DMS53 treated with DMSO at 0.1 percent for 48 hours (cell line): ENCODE measurements around the gene CASZ1.
A peak's percentile ranks its signal among the peaks of the same experiment; 100 is the strongest.

ENCODE experiments used
- DNase-seq: peaks from one replicate; lab custom pipeline; 2025; ENCODE audit not compliant: unreplicated experiment; lab: John Stamatoyannopoulos, UW

Gene CASZ1

DNA sequence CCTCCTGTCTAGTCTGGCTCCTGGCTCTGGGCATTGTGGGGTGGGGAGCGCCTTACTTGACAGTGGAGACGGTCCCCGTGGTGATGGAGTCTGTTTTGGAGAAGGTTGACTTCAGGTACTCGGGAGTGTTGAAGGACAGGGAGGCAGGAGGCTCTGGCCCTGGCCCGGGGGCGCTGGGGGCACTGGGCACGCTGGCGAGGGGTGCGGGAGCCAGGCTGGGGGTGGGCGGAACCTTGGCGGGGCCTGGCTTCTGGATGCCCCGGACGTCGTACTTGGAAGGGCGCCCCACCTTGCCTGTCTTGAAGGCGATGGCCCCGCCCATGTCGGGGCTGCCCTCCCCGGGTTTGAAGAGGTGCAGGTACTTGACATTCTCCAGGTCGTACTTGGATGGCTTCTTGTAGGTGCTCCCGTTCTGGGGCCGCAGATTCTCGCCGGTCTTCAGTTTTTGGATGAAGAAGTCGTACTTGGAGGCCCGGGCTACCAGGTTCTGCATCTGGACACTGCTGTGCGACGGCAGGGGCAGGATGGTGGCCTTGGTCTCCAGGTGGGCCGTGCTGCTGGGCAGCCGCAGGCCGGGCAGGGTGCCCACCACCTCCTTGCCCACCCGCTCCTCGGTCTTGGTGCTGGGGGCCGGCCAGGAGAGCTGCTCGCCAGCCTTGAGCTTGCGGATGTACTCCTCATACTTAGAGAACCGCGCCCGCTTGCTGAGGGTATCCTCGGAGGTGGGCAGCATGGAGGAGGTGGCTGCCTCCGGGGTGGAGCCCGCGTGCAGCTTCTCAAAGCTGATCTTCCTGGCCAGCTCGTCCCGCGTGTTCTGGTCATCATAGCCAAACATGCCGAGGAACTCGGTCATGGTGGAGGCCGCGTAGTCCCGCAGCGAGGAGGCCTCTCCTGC, 136.6 kb downstream of the CASZ1 start:
- no peak for DNase-seq

DNA sequence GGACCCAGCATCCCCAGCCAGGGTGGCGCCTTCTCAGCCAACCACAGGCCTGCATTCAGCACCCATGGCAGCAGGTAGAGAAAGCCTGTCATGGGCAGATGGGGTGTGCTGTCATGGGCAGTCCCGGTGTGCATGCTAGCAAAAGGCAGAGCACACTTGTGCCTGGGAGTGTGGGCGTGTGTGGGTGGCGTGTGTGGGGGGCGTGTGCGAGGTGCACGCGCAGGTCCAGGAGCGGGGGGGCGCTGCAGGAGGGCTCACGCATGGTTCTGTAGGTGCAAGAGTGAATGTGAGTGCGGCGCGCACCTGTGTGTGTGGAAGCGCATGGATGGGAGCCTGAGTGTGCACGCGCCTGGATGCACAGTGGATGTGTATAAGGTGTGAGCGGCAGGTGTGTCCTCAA, 137.2 kb downstream of the CASZ1 start:
- no peak for DNase-seq

DNA sequence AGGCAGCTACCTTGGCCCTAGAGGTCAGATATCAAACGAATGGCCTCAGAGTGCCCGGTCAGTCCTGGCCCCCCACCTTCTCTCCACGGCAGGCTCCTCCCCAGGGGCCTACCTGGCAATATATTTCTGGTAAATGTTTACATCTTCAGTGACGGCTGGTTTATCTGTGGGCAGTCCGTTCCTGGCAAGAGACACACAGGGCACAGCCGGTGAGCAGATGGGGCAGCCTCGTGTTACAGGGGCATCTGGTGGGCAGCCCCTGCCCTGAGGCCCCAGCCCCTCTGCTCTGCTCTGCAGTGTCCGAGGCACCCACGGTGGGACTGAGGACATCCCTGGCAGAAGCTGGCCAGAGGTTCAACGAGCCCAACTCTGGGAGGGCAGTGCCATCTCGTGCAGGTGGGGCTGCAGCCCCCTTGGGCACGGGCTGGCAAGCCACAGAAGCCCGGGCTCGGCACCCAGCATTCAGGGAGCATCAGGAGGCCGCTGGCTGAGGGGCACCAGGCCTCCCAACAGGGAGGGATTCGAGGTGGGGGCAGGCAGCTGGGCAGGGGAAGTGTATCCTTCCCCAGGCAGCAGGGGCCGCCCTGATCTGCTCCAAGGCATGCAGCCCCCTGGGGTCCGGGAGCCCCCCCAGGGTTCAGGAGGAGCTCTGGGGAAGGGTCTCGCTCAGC, 137.9 kb downstream of the CASZ1 start:
- no peak for DNase-seq

DNA sequence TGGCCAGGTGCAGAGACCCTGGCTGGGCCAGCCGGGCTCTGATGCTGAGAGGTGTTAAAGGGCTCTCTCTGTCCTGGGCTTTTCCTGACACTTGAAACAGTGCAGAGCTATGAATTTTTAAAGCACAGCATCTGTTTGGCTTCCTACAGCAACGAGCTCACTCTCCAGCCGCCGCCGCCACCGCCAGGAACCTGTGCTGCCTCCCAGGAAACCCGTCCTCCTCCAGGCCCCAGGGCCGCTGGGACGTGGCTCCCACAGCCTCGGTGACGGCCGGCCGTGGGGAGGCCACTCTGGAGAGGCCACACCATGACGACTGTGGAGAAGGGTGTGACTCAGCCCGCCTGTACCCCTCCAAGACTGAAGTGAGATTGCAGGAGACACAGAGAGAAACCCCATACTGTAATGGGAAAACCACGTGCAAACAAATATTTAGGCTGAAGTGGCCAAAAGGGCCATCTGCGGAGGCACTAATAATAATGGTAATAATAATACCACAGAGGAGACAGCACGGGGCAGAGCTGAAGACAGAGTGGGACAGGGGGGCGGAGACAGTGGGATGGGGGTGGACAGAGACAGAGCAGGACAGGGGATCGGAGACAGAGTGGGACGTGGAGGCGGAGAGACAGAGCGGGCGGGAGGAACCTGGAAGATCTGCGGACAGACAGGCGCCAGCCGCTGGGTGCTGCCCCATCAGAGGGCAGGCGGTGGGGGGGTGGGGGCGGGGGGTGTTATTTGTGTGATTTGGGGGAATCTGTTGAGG, 139.2 kb downstream of the CASZ1 start:
- no peak for DNase-seq

DNA sequence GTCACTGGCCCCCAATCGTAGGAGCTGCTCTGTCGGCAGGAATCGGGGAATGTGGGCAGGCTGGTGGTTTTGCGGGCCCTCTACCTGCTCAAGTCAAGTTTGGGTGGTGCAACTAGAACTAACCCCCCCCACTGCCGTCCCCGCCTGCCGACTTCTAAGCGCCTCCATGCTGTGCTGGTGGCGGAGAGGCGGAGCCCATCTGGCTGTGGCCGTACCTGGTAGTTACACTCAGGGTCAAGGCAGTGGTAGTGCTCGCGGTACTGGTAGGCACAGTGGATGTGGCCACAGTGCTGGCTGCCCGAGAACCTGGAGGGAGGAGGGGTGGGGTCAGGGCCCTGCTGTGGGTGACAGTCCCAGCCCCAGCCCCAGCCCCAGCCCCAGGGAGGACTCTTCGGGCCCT, 140.0 kb downstream of the CASZ1 start:
- DNase-seq: no peak

DNA sequence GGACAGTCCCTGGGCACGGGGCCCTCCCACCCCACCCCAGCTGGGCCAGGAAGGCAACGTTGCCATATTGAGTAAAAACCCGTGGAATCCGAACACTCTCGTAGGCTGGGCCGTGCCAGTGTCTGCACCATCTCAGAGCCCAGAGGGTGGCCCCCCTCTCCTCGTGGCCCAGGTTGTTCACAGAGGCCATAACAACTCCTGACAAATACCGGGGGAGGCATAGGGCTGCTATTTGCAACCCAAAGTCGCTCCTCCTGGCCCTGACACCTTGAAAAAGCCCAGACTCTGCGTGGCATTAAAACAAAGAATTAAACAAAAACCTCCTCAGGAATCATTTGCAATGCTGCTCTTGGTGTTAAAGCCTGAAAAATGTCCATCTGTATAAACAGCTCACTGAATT, 141.4 kb downstream of the CASZ1 start:
- DNase-seq: no peak

DNA sequence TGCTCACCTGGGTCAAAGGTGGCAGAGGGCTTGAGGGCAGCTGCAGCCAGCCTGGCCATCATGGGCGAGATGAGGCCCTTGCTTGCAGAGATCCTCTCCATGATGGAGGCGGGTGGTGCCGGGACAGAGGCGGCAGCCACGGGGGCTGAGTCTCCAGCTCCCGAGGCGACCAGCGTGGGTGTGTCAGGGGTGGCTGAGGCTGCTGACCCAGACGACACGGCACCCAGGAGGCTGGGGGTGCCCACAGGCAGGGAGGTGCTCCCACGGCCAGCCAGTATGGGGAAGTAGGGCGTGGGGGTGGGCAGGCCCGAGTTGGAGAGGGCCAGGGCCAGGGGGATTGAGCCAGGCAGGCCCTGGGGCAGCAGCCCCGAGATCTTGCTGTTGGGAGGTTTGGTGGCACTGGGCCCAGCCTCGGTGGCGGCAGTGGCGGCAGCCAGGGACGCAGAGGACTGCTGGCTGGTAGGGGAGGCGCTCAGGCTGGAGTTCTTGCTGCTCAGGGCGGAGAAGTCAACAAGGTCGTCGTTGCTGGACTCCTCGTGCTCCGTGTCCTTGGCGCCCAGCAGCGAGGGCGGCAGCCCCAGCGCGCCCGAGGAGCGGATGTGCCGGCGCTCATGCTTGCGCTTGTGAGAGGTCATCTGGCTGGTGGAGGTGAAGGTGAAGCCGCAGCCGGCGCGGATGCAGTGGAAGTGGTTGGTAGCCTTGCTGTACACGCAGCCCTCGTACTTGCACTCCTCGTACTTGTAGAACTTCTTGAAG, 142.9 kb downstream of the CASZ1 start:
- no peak for DNase-seq

DNA sequence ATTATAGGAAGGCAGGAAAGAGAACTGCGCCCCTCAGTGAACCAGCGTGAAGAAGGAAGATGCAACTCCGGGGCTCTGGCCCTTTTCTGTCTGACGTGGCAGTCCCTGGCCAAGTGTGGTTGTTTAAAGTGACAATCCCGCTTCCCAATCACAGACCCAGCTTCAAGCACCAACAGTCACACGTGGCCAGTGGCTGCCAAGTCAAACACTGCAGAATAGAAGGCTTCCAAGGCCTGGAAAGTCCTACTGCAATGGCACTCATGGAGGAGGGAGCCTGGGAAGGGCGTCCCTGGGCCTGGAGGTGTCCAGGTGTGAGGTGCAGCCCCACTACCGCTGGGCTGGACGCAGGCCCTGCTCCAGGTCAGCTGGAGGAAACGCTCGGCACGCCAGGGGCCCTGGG, 143.8 kb downstream of the CASZ1 start:
- no peak for DNase-seq

DNA sequence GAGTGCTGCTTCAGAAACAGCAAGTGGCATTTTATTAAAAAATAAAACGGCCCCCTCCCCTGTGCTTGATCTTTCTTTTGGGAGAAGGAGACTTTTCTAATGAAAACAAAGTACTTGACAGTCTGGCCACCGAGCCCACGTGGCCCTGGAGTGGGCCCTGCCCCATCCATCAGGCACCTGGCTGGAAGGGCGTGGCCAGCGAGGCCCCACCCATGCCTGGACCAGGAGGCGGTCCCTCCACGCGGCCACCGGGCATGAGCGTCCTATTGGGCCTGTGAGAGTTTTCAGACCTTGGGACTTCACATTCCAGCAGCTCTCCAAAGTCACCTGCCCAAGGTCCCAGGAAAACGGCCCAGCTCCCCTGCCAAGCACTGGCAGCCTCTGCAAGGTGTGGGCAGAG, 144.7 kb downstream of the CASZ1 start:
- no peak for DNase-seq

DNA sequence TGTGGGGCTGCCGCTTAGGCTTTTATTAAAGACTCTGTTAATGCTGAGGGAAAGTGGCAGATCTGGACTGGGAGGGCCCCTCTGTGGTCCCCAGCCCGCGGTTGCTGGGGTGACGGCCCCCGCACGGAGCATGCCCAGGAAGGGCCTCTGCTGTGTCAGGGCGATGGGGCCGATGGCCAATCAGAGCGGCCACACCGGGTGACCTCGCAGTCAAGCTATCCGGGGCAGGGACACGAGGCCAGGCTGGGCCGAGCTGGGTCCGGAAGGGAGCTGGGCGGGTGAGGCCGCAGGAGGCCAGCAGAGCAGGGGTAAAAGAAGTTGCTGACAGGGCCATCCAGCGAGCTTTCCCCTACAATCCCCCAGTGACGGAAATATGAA, 145.1 kb downstream of the CASZ1 start:
- no peak for DNase-seq

DNA sequence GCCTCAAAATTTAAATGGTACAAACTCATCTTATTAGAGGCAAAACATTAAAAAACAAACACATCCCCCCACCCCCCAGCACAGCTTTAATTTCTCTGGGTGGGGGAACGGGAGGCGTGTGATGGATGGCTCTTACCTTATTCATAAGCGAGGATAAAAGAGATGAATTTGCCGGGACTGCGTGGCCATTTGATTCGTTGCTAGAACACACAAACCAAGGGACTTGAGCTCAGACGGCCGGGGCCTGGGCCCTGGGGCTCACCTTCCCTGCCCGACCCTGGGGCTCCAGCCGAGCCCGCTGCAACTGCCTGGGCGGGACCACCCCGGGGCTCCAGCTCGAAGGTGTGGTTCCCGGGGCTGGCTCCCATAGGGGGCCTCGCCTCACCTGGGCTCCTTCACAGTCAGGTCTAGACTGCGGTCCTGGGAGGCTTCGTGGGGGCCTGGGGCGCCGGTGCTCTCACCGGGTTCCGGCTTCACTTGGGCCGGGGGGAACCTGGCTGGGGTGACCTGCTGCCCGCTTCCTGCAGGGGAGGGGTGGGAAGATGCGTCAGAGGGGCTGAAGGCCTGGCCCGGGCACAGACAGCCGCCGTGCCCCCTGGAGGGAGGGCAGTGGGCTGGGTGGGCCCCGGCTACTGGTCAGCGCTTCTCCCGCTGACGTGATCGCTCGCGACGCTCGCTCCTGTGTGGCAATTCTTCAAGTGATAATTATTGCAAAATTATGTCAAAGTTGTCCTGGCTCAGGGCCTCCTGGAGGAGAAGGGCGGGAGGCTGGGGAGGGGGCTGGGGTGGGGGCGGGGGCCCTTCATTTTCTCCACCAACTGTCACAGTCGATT, 145.7 kb downstream of the CASZ1 start:
- DNase-seq: no peak

DNA sequence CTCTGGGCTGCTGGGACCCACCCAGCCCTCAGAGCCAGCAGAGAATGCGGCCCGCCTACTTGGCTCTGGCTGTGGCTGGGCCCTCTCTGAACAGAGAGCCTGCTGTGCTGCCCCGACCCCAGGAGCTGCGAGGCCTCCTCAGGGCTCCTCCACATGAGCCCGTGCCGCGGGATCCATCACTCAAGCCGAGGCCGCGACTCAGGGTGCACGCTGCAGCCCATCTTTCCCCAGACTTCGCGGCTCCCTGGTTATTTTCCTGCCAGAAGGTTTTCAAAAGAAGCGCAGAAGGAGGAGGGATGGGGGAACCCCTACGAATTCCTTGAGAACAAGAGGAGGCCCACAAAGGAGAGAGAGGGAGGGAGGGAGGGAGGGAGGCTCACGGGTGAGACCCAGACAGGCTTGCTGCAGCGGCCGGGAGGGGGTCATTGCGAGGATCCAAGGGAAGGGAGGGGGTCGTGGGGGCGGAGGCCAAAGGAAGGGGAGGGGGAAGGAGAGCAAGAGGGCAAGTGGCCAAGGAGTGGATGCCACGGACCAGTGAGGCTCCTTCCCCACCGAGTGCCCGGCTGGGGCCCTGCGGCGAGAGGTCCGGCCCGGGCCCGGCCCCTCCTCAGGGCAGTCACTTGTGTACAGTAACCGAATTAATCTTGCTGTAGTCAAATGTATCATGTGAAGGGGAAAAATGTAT, 146.8 kb downstream of the CASZ1 start:
- DNase-seq: no peak

DNA sequence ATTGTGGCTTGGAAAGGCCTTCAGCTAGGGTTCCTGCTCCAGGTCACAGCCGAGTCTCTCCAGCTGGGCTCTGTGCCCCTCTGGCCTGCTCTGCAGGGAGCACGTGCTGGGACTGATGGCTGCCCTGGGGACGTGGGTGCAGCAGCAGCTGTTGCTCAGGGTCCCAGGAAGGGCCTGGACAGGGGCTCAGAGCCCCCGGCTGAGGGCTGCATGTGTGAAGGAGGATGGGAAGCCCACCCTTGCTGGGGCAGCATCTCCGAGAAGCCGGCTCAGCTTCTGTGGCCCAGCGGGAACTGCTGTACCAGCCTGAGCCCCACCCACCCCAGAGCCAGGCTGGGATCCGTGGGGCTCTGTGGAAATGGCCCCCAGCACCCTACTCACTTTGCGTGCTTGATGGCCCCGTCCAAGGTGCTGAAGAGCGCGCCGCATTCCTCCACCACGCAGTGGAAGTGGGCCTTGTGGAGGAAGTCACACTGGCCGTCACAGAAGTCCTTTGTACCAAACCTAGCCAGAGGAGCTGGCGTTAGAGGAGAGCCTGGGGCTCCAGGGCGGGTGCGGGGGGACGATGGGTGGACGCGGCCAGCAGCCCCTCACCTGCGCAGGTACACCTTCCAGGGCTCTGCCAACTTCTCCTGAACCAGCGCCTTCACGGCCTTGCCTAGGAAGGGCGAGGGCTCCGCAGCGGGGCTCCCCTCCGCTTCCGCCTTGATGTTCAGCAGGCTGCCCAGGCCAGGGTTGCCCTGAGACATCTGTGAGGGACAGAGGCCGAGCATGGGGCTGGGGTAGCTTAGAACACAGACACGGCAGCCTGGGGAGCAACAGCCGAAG, 147.5 kb downstream of the CASZ1 start:
- no peak for DNase-seq

DNA sequence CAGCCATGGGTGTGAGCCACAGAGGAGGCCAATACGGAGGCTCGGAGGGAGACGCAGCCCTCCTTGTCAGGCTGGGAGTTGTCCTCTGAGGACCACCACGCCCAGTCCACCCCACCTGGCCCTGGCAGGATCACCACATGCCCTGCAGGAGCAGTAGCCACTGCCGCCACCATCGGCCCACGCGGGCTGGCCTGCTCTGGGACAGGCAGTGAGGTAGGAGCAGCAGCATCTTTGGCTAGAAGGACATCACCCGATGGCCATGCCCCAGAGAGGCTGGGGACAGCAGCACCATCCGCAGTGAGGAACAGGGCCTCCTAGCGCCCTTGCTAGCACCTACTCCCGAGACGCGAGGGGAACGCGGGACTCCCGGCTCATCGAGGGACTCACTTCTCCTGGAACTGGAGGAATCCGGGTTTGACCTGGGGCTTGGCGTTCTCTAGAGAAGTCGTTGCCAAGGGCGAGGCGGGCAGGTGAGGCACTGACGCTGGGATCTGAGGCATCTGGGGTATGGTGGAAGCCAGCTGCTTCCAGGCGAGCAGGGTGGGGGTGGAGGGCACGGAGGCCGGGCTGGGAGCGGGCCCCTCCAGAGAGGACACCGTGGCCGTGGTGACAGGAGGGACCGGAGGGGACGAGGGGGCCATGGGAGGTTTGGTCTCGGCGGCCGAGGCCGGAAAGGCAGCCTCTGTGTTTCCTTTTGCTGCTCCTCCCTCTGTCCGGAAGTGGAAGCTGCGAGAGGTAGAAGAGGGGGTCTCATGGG, 148.9 kb downstream of the CASZ1 start:
- DNase-seq: no peak

DNA sequence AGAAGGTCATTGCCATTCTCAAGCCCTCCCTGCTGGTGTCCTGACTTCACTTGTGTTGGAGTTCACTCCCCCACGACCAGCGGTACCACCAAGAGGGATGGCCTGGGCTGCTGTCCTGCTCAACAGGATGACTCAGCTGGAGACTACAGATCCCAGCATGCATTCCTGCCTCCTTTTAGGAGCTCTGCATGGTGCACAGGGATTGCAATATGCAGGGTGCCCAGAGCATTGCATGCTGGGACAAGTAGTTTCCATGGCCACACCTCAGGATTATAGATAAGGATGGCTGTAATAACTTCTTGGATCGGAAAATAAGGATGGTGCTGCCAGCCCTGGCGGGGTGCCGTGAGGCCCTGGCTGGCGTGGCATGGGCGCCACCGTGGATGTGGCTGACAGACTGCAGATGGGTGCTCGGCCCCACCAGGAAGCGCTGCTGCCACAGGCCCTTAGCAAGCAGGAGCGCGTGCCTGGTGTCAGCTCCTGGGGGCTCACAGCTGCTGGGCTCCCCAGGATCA, 150.0 kb downstream of the CASZ1 start:
- peak; percentile 6 for DNase-seq

DNA sequence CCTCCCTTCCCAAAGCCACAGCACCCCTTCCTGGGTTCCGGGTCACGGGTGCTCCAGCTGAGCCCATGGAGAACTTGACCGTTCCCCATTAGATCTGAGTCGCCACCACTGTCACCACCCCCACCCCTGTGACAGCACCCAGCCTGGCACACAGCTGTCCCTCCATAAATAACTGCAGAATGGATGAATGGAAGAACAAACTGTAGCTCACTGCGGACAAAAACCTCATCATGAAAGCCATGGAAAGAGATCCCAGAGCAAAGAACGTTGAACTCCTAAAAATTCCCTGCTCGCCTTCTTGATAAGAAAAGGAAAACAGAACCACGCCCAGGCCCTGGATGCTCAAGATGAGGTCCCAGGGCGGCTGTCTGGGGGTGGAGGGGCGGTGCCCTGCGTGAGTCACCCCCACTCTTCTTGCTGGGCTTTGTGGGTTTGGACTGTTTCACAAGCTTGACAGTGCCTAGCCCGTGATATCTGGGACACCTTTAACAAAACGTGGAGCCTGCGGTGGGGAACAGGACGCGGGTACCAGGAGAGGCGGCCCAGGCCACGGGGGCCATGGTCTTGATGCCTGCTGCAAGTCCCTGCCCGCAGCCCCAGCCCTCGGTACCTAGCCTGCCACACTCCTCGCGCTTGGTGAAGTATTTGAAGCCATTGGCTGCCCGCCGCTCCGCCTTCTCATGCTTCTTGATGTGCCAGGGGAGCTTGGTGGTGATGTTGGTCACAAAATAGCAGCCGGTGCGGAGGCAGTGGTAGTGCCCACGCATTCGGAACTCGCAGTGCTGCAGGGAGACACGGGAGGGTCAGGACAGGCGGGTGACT, 151.9 kb downstream of the CASZ1 start:
- DNase-seq: no peak
